ENCODE data around the gene PDCL2.

DNA sequence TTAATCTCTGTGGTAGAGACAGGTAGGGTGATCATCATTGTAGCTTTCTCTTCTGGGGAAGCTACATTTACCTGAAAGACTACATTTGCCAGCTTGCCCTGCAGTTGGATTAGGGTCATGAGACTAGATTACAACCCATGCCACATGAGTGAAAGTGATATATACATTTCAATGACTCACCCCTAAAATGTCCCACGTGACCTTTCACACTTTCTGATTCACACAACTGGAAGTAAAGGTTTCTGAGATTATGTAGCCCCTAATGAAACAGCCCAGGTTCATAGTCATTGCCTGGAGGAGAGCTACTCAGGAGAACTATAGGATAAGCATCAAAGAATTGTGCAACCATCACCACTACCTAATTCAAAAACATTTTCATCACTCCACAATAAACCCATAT is 17.8 kb downstream of the PDCL2 start:
- TF ChIP-seq, protein P1, sequence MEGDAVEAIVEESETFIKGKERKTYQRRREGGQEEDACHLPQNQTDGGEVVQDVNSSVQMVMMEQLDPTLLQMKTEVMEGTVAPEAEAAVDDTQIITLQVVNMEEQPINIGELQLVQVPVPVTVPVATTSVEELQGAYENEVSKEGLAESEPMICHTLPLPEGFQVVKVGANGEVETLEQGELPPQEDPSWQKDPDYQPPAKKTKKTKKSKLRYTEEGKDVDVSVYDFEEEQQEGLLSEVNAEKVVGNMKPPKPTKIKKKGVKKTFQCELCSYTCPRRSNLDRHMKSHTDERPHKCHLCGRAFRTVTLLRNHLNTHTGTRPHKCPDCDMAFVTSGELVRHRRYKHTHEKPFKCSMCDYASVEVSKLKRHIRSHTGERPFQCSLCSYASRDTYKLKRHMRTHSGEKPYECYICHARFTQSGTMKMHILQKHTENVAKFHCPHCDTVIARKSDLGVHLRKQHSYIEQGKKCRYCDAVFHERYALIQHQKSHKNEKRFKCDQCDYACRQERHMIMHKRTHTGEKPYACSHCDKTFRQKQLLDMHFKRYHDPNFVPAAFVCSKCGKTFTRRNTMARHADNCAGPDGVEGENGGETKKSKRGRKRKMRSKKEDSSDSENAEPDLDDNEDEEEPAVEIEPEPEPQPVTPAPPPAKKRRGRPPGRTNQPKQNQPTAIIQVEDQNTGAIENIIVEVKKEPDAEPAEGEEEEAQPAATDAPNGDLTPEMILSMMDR (IDR thresholded peaks at IDR 0.05): no peak
- TF ChIP-seq POLR2A (IDR thresholded peaks at IDR 0.05): no peak

Measured in Peyer's patch (tissue), 4 donors.